Measurements from ENCODE around the gene ATP10B. TPM values are rescaled to one million over a fixed set of nuclear protein-coding genes. Genes with fewer than 3 reads are reported as not detected.

Gene ATP10B
- total RNA-seq, 1 donor from 2014 or later, result 1.3 TPM

GRCh38 chr5:160547061-160547460 lies 304.9 kb downstream of the ATP10B start:
- Histone ChIP-seq H3K36me3 (ENCODE audit: control insufficient read depth, insufficient read depth, low read length) (no peaks in the 10 kb centered on the region), H3K4me3 (ENCODE audit: low read depth, low read length) (no peak overlapping the region), H3K27me3 (ENCODE audit: control insufficient read depth, insufficient read depth, low read length) (no peaks in the 10 kb centered on the region)
- DNase-seq (ENCODE audit: low read depth), result peak; percentile 18
- FAIRE-seq, result no peak
- no peak for TF ChIP-seq CTCF (IDR thresholded peaks at IDR 0.05; ENCODE audit: insufficient read depth, low read length, severe bottlenecking)

- Histone ChIP-seq H3K4me3 (ENCODE audit: low read depth, low read length) (no peak overlapping the region), H3K36me3 (ENCODE audit: control insufficient read depth, insufficient read depth, low read length) (no peaks in the 10 kb centered on the region), H3K27me3 (ENCODE audit: control insufficient read depth, insufficient read depth, low read length) (no peaks in the 10 kb centered on the region)
- FAIRE-seq, result no peak
- TF ChIP-seq CTCF (IDR thresholded peaks at IDR 0.05; ENCODE audit: insufficient read depth, low read length, severe bottlenecking), result no peak
- DNase-seq (ENCODE audit: low read depth), result peak; percentile 81
Measured at GRCh38 chr5:160545832-160546231, 306.2 kb downstream of the ATP10B start.

GRCh38 chr5:160543395-160543794 lies 308.6 kb downstream of the ATP10B start:
- Histone ChIP-seq H3K4me3 (ENCODE audit: low read depth, low read length) (no peak overlapping the region), H3K36me3 (ENCODE audit: control insufficient read depth, insufficient read depth, low read length) (no peaks in the 10 kb centered on the region), H3K27me3 (ENCODE audit: control insufficient read depth, insufficient read depth, low read length) (no peaks in the 10 kb centered on the region)
- TF ChIP-seq CTCF (IDR thresholded peaks at IDR 0.05; ENCODE audit: insufficient read depth, low read length, severe bottlenecking), result no peak
- peak; percentile 59 for DNase-seq (ENCODE audit: low read depth)
- FAIRE-seq, result no peak

GRCh38 chr5:160542840-160543239 lies 309.2 kb downstream of the ATP10B start:
- Histone ChIP-seq H3K4me3 (ENCODE audit: low read depth, low read length) (no peak overlapping the region), H3K36me3 (ENCODE audit: control insufficient read depth, insufficient read depth, low read length) (no peaks in the 10 kb centered on the region), H3K27me3 (ENCODE audit: control insufficient read depth, insufficient read depth, low read length) (no peaks in the 10 kb centered on the region)
- DNase-seq (ENCODE audit: low read depth) (no peak), FAIRE-seq (no peak)
- no peak for TF ChIP-seq CTCF (IDR thresholded peaks at IDR 0.05; ENCODE audit: insufficient read depth, low read length, severe bottlenecking)

- H3K36me3 ChIP-seq (ENCODE audit: control insufficient read depth, insufficient read depth, low read length), result no peaks in the 10 kb centered on the region
- peak; percentile 94 for DNase-seq (ENCODE audit: low read depth)
- H3K27me3 ChIP-seq (ENCODE audit: control insufficient read depth, insufficient read depth, low read length), result no peaks in the 10 kb centered on the region
- FAIRE-seq, result no peak
- H3K4me3 ChIP-seq (ENCODE audit: low read depth, low read length), result no peak overlapping the region
- TF ChIP-seq CTCF (IDR thresholded peaks at IDR 0.05; ENCODE audit: insufficient read depth, low read length, severe bottlenecking), result no peak
Measured at GRCh38 chr5:160542281-160542680, 309.7 kb downstream of the ATP10B start.

- Histone ChIP-seq H3K36me3 (ENCODE audit: control insufficient read depth, insufficient read depth, low read length) (no peaks in the 10 kb centered on the region), H3K4me3 (ENCODE audit: low read depth, low read length) (no peak overlapping the region), H3K27me3 (ENCODE audit: control insufficient read depth, insufficient read depth, low read length) (no peaks in the 10 kb centered on the region)
- DNase-seq (ENCODE audit: low read depth), result peak; percentile 83
- no peak for TF ChIP-seq CTCF (IDR thresholded peaks at IDR 0.05; ENCODE audit: insufficient read depth, low read length, severe bottlenecking)
- FAIRE-seq, result no peak
Measured at GRCh38 chr5:160539431-160539830, 312.6 kb downstream of the ATP10B start.
